HG02943 (cell line): ENCODE data around the gene LAMP1.
"Not testable (repeated sequence)": the region's sequence is repeated elsewhere in the genome, so short reads cannot be mapped to it uniquely, and the experiment has no call there.

ENCODE experiments used
- ATAC-seq: cut with Tn5 transposase; IDR thresholded peaks from one replicate; pipeline ENCODE4 v1.9.1; 2021; ENCODE audit warnings: mild to moderate bottlenecking, low read depth, moderate library complexity; ENCODE audit not compliant: unreplicated experiment

Gene LAMP1

GRCh38 chr13:113296823-113297369 is at the start of gene LAMP1:
LAMP1 (plus strand) TSS chr13:113297239; CDS start chr13:113297435, 196 bp downstream.
- ATAC-seq = peak; percentile 71

GRCh38 chr13:113252516-113253095 is 44.4 kb upstream of the LAMP1 start:
- no peak for ATAC-seq

- not testable (repeated sequence) for ATAC-seq
Measured at GRCh38 chr13:113257908-113258307, 39.1 kb upstream of the LAMP1 start.

GRCh38 chr13:113258321-113259054 is 38.6 kb upstream of the LAMP1 start:
- no peak for ATAC-seq

- ATAC-seq = no peak
Measured at GRCh38 chr13:113260996-113261395, 36.0 kb upstream of the LAMP1 start.

- ATAC-seq = not testable (repeated sequence)
Measured at GRCh38 chr13:113263016-113263415, 34.0 kb upstream of the LAMP1 start.

- no peak for ATAC-seq
Measured at GRCh38 chr13:113267642-113268405, 29.2 kb upstream of the LAMP1 start.

- ATAC-seq = no peak
Measured at GRCh38 chr13:113272031-113272430, 25.0 kb upstream of the LAMP1 start.

- ATAC-seq = no peak
Measured at GRCh38 chr13:113272701-113273181, 24.3 kb upstream of the LAMP1 start.

GRCh38 chr13:113273321-113273720 is 23.7 kb upstream of the LAMP1 start:
- no peak for ATAC-seq

- no peak for ATAC-seq
Measured at GRCh38 chr13:113273851-113274590, 23.0 kb upstream of the LAMP1 start.

GRCh38 chr13:113274721-113275120 is 22.3 kb upstream of the LAMP1 start:
- ATAC-seq = no peak

GRCh38 chr13:113275387-113275786 is 21.7 kb upstream of the LAMP1 start:
- no peak for ATAC-seq

GRCh38 chr13:113280126-113280525 is 16.9 kb upstream of the LAMP1 start:
- no peak for ATAC-seq

GRCh38 chr13:113283904-113284303 is 13.1 kb upstream of the LAMP1 start:
- ATAC-seq = no peak

- ATAC-seq = no peak
Measured at GRCh38 chr13:113288880-113289279, 8.2 kb upstream of the LAMP1 start.

GRCh38 chr13:113291129-113291528 is 5.9 kb upstream of the LAMP1 start:
- no peak for ATAC-seq

GRCh38 chr13:113292021-113292862 is 4.8 kb upstream of the LAMP1 start:
- no peak for ATAC-seq

GRCh38 chr13:113293686-113294085 is 3.4 kb upstream of the LAMP1 start:
- no peak for ATAC-seq
